Transverse colon (tissue), 4 donors: ENCODE data around the gene FUT3. TPM values are rescaled to one million over a fixed set of nuclear protein-coding genes. Genes with fewer than 3 reads are reported as not detected.

Source experiments
- DNase-seq: peaks from one replicate; pipeline ENCODE4 v3.0.0-alpha.2; 2019
- H3K27ac ChIP-seq, 4 donors: fragments of 200-600 bp; sonication (generic); 2 replicates each; pipeline ENCODE4 v1.5.1; 2016 to 2018; ENCODE audit warnings: inconsistent platforms in 4 of 4
- H3K27me3 ChIP-seq: fragments of 200-600 bp; sonication (generic); 2 replicates; pipeline ENCODE4 v1.5.1; 2017; ENCODE audit warnings: inconsistent platforms
- H3K36me3 ChIP-seq, 4 donors: fragments of 200-600 bp; sonication (generic); 2 replicates each; pipeline ENCODE4 v1.5.1; 2017 to 2019; ENCODE audit warnings: inconsistent platforms in 4 of 4
- H3K4me1 ChIP-seq, 4 donors: fragments of 200-600 bp; sonication (generic); 2 replicates each; pipeline ENCODE4 v1.5.1; 2017 to 2020; ENCODE audit warnings: inconsistent platforms in 4 of 4
- H3K4me3 ChIP-seq, 4 donors: fragments of 200-600 bp; sonication (generic); 1 replicate in 1 of 4; 2 replicates in 3 of 4; pipeline versions ENCODE4 v1.5.1 to v1.6.1; 2017 to 2019; ENCODE audit warnings: inconsistent platforms in 4 of 4
- H3K9me3 ChIP-seq, 2 donors: fragments of 200-600 bp; sonication (generic); 2 replicates each; pipeline ENCODE4 v1.5.1; 2017 to 2019; ENCODE audit warnings: inconsistent platforms in 2 of 2
- CTCF ChIP-seq, 5 experiments: fragments of 200-600 bp in 3 of 5; fragments of 450-650 bp in 2 of 5; sonication (generic) in 3 of 5; IDR thresholded peaks; 1 replicate in 2 of 5; 2 replicates in 3 of 5; pipeline ENCODE4 v1.5.1; 2016 to 2017; ENCODE audit warnings: antibody characterized with exemption in 5 of 5, inconsistent platforms in 3 of 5, mild to moderate bottlenecking in 2 of 5, moderate library complexity in 1 of 5
- EP300 ChIP-seq: sonication (generic); formaldehyde crosslinking; IDR thresholded peaks from one replicate; pipeline ENCODE4 v1.6.1; 2017; ENCODE audit warnings: antibody characterized with exemption, low read depth
- POLR2A ChIP-seq: fragments of 450-650 bp; IDR thresholded peaks from one replicate; pipeline ENCODE4 v1.6.1; 2016; ENCODE audit warnings: antibody characterized with exemption, mild to moderate bottlenecking, moderate library complexity
- POLR2AphosphoS5 ChIP-seq, 3 donors: sonication (generic); formaldehyde crosslinking; IDR thresholded peaks; one replicate each; pipeline ENCODE4 v1.6.1; 2016; ENCODE audit warnings: antibody characterized with exemption in 3 of 3
- WGBS, 2 donors: methylation state at CpG; one replicate each; pipeline ENCODE4 v1.1.5; 2018; ENCODE audit warnings: low coverage in 1 of 2; 5-methylcytosine and 5-hydroxymethylcytosine counted together
- in situ Hi-C, 4 donors: fragments of 200-750 bp; cut with MboI; loops; one replicate each; pipeline versions ENCODE4 v1.15.0 to v1.15.1; 2017; ENCODE audit warnings: low sequenced_read_pairs in 3 of 4, low pct_ligation_motif_present in 1 of 4, low pct_unique_long_range_greater_than_20kb in 1 of 4
- intact Hi-C: fragments of 100-400 bp; cut with DNase I; formaldehyde crosslinking; loops from one replicate; pipeline ENCODE4 v1.15.1; 2023; ENCODE audit warnings: low total_unique reads
- total RNA-seq, 4 donors: library from RNA; depleted of rRNA; stranded (reverse); fragments of >200 nt; gene quantifications; one replicate each; pipeline ENCODE4 v1.1.0, GENCODE V29; 2016

FUT3 gene
- total RNA-seq, 4 donors from 2014 or later: 180 to 222 (median 191) TPM

GRCh38 chr19:5891938-5892771 lies 40.9 kb upstream of the FUT3 start:
- in situ Hi-C loops: loop anchor here in 1 of 4 donors (10.0 kb wide), 1 partner anchor 87 kb away; the partner anchor contains the start of gene NRTN
- peak; percentile 58 for DNase-seq
- 14% methylated on average over 40 of the region's 48 CpGs; no CpG with 5 or more reads in 1 of the 2 donors for WGBS, 2 donors
- Histone ChIP-seq H3K9me3 (no peaks in the 10 kb centered on the region), H3K27ac (no peak overlapping the region), H3K4me1 (peaks cover 6 to 17% (median 12%) of the 10 kb centered on the region in 4 donors), H3K27me3 (peaks cover 21% of the 10 kb centered on the region), H3K4me3 (no peak overlapping the region), H3K36me3 (peaks cover 0 to 15% (median 3%) of the 10 kb centered on the region in 4 donors)
- intact Hi-C loops: loop anchor here (2.0 kb wide), 1 partner anchor 87 kb away; the partner anchor contains the start of gene NRTN
- peak in 1 of 3 donors; percentile 9 for TF ChIP-seq POLR2AphosphoS5 (IDR thresholded peaks at IDR 0.05)
- no peak for TF ChIP-seq EP300
- TF ChIP-seq POLR2A: no peak
- peak; percentile 65 to 91 (median 78) for TF ChIP-seq CTCF (IDR thresholded peaks at IDR 0.05)

- H3K27ac ChIP-seq: no peak overlapping the region
- 60 to 68% methylated on average over 1 to 4 of the region's 4 CpGs for whole genome bisulfite sequencing, 2 donors
- H3K4me1 ChIP-seq: peaks cover 6 to 17% (median 12%) of the 10 kb centered on the region in 4 donors
- H3K36me3 ChIP-seq: peaks cover 0 to 15% (median 3%) of the 10 kb centered on the region in 4 donors
- TF ChIP-seq CTCF (IDR thresholded peaks at IDR 0.05): no peak
- TF ChIP-seq POLR2A: no peak
- no peak for TF ChIP-seq EP300
- TF ChIP-seq POLR2AphosphoS5 (IDR thresholded peaks at IDR 0.05): no peak
- H3K4me3 ChIP-seq: no peak overlapping the region
- H3K27me3 ChIP-seq: peaks cover 21% of the 10 kb centered on the region
- DNase-seq: no peak
- H3K9me3 ChIP-seq: no peaks in the 10 kb centered on the region
- intact Hi-C loops: no loop called here
- in situ Hi-C loops: loop anchor here in 1 of 4 donors (10.0 kb wide), 1 partner anchor 87 kb away; the partner anchor contains the start of gene NRTN
Observed at GRCh38 chr19:5891572-5891937, 40.3 kb upstream of the FUT3 start.

DNA sequence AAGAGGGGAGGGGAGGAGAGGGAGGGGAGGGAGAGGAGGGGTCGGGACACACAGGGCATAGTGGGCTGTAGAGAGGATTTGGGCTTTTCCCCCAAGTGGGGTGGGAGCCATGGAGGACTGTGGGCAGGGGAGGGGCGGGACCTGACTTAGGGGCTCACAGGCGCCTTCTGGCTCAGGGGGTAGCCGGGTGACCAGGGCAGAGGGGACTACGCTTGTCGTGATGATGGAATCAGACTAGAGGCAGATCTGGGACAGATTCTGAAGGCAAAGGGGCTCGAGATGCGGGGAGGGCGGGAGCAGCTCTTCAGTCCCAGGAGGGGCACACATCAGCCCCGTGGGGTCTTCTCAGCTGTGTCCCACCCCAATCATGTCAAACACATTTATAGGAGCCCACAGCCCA lies 38.9 kb upstream of the FUT3 start:
- no peak for TF ChIP-seq POLR2A
- TF ChIP-seq EP300: no peak
- no peak for TF ChIP-seq CTCF (IDR thresholded peaks at IDR 0.05)
- TF ChIP-seq POLR2AphosphoS5 (IDR thresholded peaks at IDR 0.05): no peak
- DNase-seq: no peak
- Histone ChIP-seq H3K36me3 (peaks cover 0 to under 1% (median 0%) of the 10 kb centered on the region in 4 donors), H3K4me1 (peaks cover 6 to 17% (median 12%) of the 10 kb centered on the region in 4 donors), H3K27ac (peak overlapping the region in 3 of 4 donors; percentile 25 to 64 (median 61)), H3K4me3 (no peak overlapping the region), H3K27me3 (peaks cover 21% of the 10 kb centered on the region), H3K9me3 (no peaks in the 10 kb centered on the region)
- intact Hi-C loops: no loop called here
- in situ Hi-C loops: loop anchor here in 1 of 4 donors (10.0 kb wide), 1 partner anchor 85 kb away; the partner anchor contains the start of gene NRTN
- 40 to 49% methylated on average over 2 to 10 of the region's 10 CpGs for WGBS, 2 donors

DNA sequence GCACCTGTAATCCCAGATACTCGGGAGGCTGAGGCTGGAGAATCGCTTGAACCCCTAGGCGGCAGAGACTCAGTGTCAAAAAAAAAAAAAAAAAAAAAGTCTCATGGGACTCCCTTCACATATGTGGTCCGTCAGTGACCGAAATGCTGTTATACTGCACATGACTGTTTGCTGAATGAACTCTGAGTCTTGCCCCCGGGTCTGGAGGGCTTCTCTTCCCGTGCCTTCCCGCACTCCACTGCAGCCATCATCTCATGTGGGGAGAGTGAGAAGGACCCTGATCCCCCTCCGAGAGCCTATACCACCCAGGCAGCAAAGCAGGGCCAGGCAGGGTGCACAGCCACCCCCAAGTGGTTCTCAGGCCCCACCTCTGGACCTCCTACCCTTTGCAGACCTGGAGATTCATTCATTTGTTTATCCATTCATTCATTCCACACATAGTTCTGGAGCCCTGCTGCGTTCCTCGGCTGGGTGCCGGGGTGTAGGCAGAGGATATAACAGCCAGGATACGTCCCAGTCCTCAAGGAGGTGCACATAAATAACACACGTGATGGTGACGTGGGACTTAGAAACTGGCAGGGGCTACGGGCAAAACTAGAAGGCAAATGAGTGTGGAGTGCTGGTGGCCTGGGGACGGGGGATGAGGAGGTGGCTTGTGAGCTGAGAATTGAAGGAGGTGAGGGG lies 38.2 kb upstream of the FUT3 start:
- no peak overlapping the region for H3K4me3 ChIP-seq
- no peak for DNase-seq
- H3K36me3 ChIP-seq: no peaks in the 10 kb centered on the region

More for the DNA sequence above, 38.2 kb upstream of the FUT3 start:
- peaks cover 6 to 17% (median 12%) of the 10 kb centered on the region in 4 donors for H3K4me1 ChIP-seq
- peak in 2 of 3 donors; percentile 41 to 65 for TF ChIP-seq POLR2AphosphoS5 (IDR thresholded peaks at IDR 0.05)
- TF ChIP-seq EP300: no peak
- peak in 1 of 5 experiments; percentile 10 for TF ChIP-seq CTCF (IDR thresholded peaks at IDR 0.05)
- no peak for TF ChIP-seq POLR2A
- in situ Hi-C loops (loop anchor here in 2 of 4 donors (10.0 kb wide), 2 partner anchors 75 to 85 kb away; partner anchors contain the start of gene NRTN (in 1 of the 2)), intact Hi-C loops (no loop called here)
- whole genome bisulfite sequencing, 2 donors: 46 to 76% methylated on average over 5 to 17 of the region's 17 CpGs
- no peaks in the 10 kb centered on the region for H3K9me3 ChIP-seq
- peak overlapping the region in 3 of 4 donors; percentile 60 to 64 (median 61) for H3K27ac ChIP-seq
- H3K27me3 ChIP-seq: peaks cover 21% of the 10 kb centered on the region
